GM15510 (cell line): ENCODE measurements around the gene ZNRF3.

Experiments
- POLR2A ChIP-seq: IDR thresholded peaks from 3 replicates; pipeline ENCODE4 v1.6.1; 2011; ENCODE audit warnings: borderline replicate concordance; ENCODE audit not compliant: insufficient read length; ENCODE audit errors: extremely low read depth

ZNRF3 gene

GRCh38 chr22:28917747-28918549 lies 34.6 kb downstream of the ZNRF3 start:
- no peak for TF ChIP-seq POLR2A

- TF ChIP-seq POLR2A, result no peak
Measured at GRCh38 chr22:28918550-28919271, 35.3 kb downstream of the ZNRF3 start.

GRCh38 chr22:28920757-28921584 lies 37.6 kb downstream of the ZNRF3 start:
- no peak for TF ChIP-seq POLR2A

- TF ChIP-seq POLR2A, result no peak
Measured at GRCh38 chr22:28921585-28921879, 38.2 kb downstream of the ZNRF3 start.

GRCh38 chr22:28922540-28923244 lies 39.3 kb downstream of the ZNRF3 start:
- no peak for TF ChIP-seq POLR2A

GRCh38 chr22:28923826-28924732 lies 40.7 kb downstream of the ZNRF3 start:
- no peak for TF ChIP-seq POLR2A

- TF ChIP-seq POLR2A, result no peak
Measured at GRCh38 chr22:28925916-28926315, 42.5 kb downstream of the ZNRF3 start.

GRCh38 chr22:28927630-28928029 lies 44.3 kb downstream of the ZNRF3 start:
- no peak for TF ChIP-seq POLR2A

GRCh38 chr22:28929197-28929596 lies 45.8 kb downstream of the ZNRF3 start:
- no peak for TF ChIP-seq POLR2A

- no peak for TF ChIP-seq POLR2A
Measured at GRCh38 chr22:28930357-28931007, 47.1 kb downstream of the ZNRF3 start.

GRCh38 chr22:28931844-28932567 lies 48.6 kb downstream of the ZNRF3 start:
- no peak for TF ChIP-seq POLR2A

GRCh38 chr22:28933321-28933720 lies 49.9 kb downstream of the ZNRF3 start:
- TF ChIP-seq POLR2A, result no peak

- no peak for TF ChIP-seq POLR2A
Measured at GRCh38 chr22:28934026-28934425, 50.7 kb downstream of the ZNRF3 start.
